A673 (cell line): ENCODE measurements around the gene BRI3. TPM values are rescaled to one million over a fixed set of nuclear protein-coding genes. Genes with fewer than 3 reads are reported as not detected.

Experiments used
- BruUV-seq: library from RNA; stranded (reverse); fragments of 400-500 nt; replicated peaks from 2 replicates; lab custom pipeline; 2021; lab: Mats Ljungman, UMichigan
- CTCF ChIA-PET: fragments of 300-600 bp; sonication (Branson Sonifier 250); formaldehyde crosslinking; loops from one replicate; lab custom pipeline; 2022; ENCODE audit warnings: antibody characterized with exemption; lab: Charles Lee
- POLR2A ChIA-PET: fragments of 300-600 bp; sonication (Branson Sonifier 250); formaldehyde crosslinking; loops from one replicate; lab custom pipeline; 2022; ENCODE audit warnings: antibody characterized with exemption; ENCODE audit not compliant: low non-redundant PET; lab: Charles Lee
- DNase-seq: peaks from one replicate; pipeline ENCODE4 v3.0.0-alpha.2; 2015; ENCODE audit warnings: low spot score
- H3K27ac ChIP-seq: fragments of 200-600 bp; sonication (generic); 2 replicates; pipeline ENCODE4 v1.5.1; 2016; ENCODE audit warnings: mixed run types, low read depth, mild to moderate bottlenecking, mixed read lengths, antibody characterized with exemption, low read length; ENCODE audit not compliant: poor library complexity, severe bottlenecking
- H3K27me3 ChIP-seq: fragments of 200-600 bp; sonication (generic); replicated peaks from 2 replicates; pipeline ENCODE4 v1.6.1; 2017; ENCODE audit warnings: mixed run types, low read depth, mild to moderate bottlenecking, mixed read lengths, antibody characterized with exemption, low read length; ENCODE audit not compliant: insufficient read depth, poor library complexity
- H3K36me3 ChIP-seq: fragments of 200-600 bp; sonication (generic); 2 replicates; pipeline ENCODE4 v1.6.1; 2016; ENCODE audit warnings: mixed run types, mild to moderate bottlenecking, mixed read lengths, antibody characterized with exemption, low read length; ENCODE audit not compliant: insufficient read depth, poor library complexity, severe bottlenecking
- H3K4me1 ChIP-seq: fragments of 200-600 bp; sonication (generic); 2 replicates; pipeline ENCODE4 v1.6.1; 2017; ENCODE audit warnings: mixed run types, mild to moderate bottlenecking, mixed read lengths, antibody characterized with exemption, low read length; ENCODE audit not compliant: insufficient read depth, poor library complexity, severe bottlenecking
- H3K4me3 ChIP-seq: fragments of 200-600 bp; sonication (generic); 2 replicates; pipeline ENCODE4 v1.5.1; 2016; ENCODE audit warnings: low read depth, mixed run types, mild to moderate bottlenecking, mixed read lengths, low read length; ENCODE audit not compliant: poor library complexity, severe bottlenecking
- H3K9me3 ChIP-seq: fragments of 200-600 bp; sonication (generic); 2 replicates; pipeline ENCODE4 v1.6.1; 2016; ENCODE audit warnings: mixed run types, low read depth, mild to moderate bottlenecking, mixed read lengths, antibody characterized with exemption, low read length; ENCODE audit not compliant: poor library complexity, severe bottlenecking
- EZH2 ChIP-seq: fragments of 200-600 bp; sonication (generic); IDR thresholded peaks from 2 replicates; pipeline ENCODE4 v1.6.1; 2017; ENCODE audit warnings: borderline replicate concordance, low read depth, mild to moderate bottlenecking, mixed read lengths, antibody characterized with exemption, low read length; ENCODE audit not compliant: poor library complexity, severe bottlenecking
- intact Hi-C: fragments of 100-400 bp; cut with micrococcal nuclease; formaldehyde crosslinking; loops from one replicate; pipeline ENCODE4 v1.10.0; 2022; ENCODE audit not compliant: unreplicated experiment
- total RNA-seq: library from RNA; stranded (reverse); gene quantifications from 2 replicates; pipeline ENCODE4 v1.2.3, GENCODE V29; 2021
- TF ChIP-seq, protein P1 (sequence below): fragments of 300-800, 200-600 bp; sonication (generic); conservative IDR thresholded peaks from 2 replicates; pipeline ENCODE4 v1.5.1; 2017; ENCODE audit warnings: low read depth, mild to moderate bottlenecking, antibody characterized with exemption, low read length, moderate library complexity, mixed read lengths

BRI3 gene
- total RNA-seq, 1 experiment from 2014 or later, result 85.8 TPM

DNA sequence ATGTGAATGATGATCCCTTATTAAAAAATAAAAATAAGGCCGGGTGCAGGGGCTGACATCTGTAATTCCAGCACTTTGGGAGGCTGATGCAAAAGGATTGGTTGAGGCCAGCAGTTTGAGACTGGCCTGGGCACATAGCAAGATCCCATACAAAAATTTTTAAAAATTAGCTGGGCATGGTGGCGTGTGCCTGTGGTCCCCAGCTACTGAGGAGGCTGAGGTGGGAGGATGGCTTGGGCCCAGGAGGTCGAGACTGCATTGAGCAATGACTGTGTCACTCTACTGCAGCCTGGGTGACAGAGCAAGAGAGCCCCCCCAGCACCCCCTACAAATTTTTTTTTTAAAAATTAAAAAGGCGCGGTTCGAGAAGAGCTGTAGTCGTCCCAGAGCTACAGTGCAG, 1.2 kb upstream of the BRI3 start:
- intact Hi-C loops, result no loop called here
- Histone ChIP-seq H3K27me3 (no peaks in the 10 kb centered on the region), H3K9me3 (no peaks in the 10 kb centered on the region), H3K4me1 (no peaks in the 10 kb centered on the region), H3K27ac (no peak overlapping the region), H3K4me3 (peak overlapping the region; percentile 55), H3K36me3 (no peaks in the 10 kb centered on the region)
- BruUV-seq, result no TSS peak
- ChIA-PET POLR2A (interaction anchor here (0.6 kb wide), 1 partner anchor 9 kb away, joined by 3 read pairs; no protein-coding TSS in a partner anchor), CTCF (no interaction called here)
- TF ChIP-seq, protein P1, sequence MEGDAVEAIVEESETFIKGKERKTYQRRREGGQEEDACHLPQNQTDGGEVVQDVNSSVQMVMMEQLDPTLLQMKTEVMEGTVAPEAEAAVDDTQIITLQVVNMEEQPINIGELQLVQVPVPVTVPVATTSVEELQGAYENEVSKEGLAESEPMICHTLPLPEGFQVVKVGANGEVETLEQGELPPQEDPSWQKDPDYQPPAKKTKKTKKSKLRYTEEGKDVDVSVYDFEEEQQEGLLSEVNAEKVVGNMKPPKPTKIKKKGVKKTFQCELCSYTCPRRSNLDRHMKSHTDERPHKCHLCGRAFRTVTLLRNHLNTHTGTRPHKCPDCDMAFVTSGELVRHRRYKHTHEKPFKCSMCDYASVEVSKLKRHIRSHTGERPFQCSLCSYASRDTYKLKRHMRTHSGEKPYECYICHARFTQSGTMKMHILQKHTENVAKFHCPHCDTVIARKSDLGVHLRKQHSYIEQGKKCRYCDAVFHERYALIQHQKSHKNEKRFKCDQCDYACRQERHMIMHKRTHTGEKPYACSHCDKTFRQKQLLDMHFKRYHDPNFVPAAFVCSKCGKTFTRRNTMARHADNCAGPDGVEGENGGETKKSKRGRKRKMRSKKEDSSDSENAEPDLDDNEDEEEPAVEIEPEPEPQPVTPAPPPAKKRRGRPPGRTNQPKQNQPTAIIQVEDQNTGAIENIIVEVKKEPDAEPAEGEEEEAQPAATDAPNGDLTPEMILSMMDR, result no peak
- TF ChIP-seq EZH2, result no peak
- DNase-seq, result no peak

GRCh38 chr7:98281757-98282606, 496 bp downstream of the BRI3 start:
- intact Hi-C loops, result no loop called here
- BruUV-seq, result no TSS peak
- no peaks in the 10 kb centered on the region for H3K27me3 ChIP-seq
- no peaks in the 10 kb centered on the region for H3K9me3 ChIP-seq
- DNase-seq, result no peak
- no peak for TF ChIP-seq EZH2
- TF ChIP-seq, protein P1, result no peak
- no peaks in the 10 kb centered on the region for H3K36me3 ChIP-seq
- peak overlapping the region; percentile 81 for H3K27ac ChIP-seq
- CTCF ChIA-PET, result no interaction called here
- H3K4me1 ChIP-seq, result no peaks in the 10 kb centered on the region
- H3K4me3 ChIP-seq, result peak overlapping the region; percentile 93
- POLR2A ChIA-PET, result no interaction called here

DNA sequence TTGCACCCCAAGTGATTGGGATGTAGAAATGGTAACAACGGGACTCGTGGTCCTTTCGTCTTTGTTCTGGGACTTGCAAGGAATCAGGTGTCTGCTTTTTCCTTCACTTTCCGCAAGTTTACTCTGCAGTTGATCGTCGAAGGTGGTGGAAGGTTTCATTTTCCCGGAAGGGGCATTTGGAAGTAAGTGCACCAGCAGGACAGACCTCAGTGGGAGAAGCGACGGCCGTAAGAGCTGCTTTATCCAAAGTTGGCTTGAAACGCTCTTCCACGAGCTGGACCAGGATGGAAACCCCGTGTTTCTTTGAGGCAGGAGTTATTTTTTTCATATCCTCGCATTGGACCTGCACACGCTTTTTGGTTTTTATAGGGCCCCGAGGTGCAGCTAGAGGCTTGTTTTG, 1.2 kb downstream of the BRI3 start:
- intact Hi-C loops, result no loop called here
- ChIA-PET CTCF (no interaction called here), POLR2A (no interaction called here)
- H3K27ac ChIP-seq, result no peak overlapping the region
- TF ChIP-seq, protein P1, result no peak
- no peak for TF ChIP-seq EZH2
- peak overlapping the region; percentile 93 for H3K4me3 ChIP-seq
- no peaks in the 10 kb centered on the region for H3K27me3 ChIP-seq
- no peaks in the 10 kb centered on the region for H3K4me1 ChIP-seq
- BruUV-seq, result TSS peak; percentile 80
- no peaks in the 10 kb centered on the region for H3K36me3 ChIP-seq
- no peak for DNase-seq
- H3K9me3 ChIP-seq, result no peaks in the 10 kb centered on the region
